ENCODE results near the gene TRMT112.

DNA sequence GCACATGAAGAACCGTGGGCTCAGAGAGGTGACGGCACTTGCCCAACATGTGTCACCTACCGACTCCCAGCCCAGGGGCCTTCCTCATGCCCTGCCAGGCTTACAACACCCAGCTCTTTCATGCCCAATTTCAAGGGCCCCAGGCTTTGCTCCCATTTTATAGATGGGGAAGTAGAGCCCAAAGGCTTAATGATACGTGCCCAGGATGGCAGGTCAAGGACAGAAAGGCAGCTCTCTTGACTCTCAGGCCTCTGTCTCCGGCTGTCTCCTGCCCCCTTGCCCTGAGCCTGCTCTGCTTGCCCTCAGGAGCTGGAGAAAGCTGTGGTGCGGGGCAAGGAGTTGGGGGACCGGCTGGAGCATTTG, 31.6 kb upstream of the TRMT112 start:
- TF ChIP-seq, protein P1, sequence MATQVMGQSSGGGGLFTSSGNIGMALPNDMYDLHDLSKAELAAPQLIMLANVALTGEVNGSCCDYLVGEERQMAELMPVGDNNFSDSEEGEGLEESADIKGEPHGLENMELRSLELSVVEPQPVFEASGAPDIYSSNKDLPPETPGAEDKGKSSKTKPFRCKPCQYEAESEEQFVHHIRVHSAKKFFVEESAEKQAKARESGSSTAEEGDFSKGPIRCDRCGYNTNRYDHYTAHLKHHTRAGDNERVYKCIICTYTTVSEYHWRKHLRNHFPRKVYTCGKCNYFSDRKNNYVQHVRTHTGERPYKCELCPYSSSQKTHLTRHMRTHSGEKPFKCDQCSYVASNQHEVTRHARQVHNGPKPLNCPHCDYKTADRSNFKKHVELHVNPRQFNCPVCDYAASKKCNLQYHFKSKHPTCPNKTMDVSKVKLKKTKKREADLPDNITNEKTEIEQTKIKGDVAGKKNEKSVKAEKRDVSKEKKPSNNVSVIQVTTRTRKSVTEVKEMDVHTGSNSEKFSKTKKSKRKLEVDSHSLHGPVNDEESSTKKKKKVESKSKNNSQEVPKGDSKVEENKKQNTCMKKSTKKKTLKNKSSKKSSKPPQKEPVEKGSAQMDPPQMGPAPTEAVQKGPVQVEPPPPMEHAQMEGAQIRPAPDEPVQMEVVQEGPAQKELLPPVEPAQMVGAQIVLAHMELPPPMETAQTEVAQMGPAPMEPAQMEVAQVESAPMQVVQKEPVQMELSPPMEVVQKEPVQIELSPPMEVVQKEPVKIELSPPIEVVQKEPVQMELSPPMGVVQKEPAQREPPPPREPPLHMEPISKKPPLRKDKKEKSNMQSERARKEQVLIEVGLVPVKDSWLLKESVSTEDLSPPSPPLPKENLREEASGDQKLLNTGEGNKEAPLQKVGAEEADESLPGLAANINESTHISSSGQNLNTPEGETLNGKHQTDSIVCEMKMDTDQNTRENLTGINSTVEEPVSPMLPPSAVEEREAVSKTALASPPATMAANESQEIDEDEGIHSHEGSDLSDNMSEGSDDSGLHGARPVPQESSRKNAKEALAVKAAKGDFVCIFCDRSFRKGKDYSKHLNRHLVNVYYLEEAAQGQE (IDR thresholded peaks at IDR 0.05; ENCODE audit: low read depth) = no peak
- TF ChIP-seq RAD21 (IDR thresholded peaks at IDR 0.05; ENCODE audit: low read depth) = no peak
- TF ChIP-seq, protein P2, sequence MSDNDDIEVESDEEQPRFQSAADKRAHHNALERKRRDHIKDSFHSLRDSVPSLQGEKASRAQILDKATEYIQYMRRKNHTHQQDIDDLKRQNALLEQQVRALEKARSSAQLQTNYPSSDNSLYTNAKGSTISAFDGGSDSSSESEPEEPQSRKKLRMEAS (IDR thresholded peaks at IDR 0.05) = no peak
- no peak for TF ChIP-seq EGR1 (IDR thresholded peaks at IDR 0.05)
- no peak for TF ChIP-seq YY1 (IDR thresholded peaks at IDR 0.05; ENCODE audit: low read depth)
- TF ChIP-seq, protein P3, sequence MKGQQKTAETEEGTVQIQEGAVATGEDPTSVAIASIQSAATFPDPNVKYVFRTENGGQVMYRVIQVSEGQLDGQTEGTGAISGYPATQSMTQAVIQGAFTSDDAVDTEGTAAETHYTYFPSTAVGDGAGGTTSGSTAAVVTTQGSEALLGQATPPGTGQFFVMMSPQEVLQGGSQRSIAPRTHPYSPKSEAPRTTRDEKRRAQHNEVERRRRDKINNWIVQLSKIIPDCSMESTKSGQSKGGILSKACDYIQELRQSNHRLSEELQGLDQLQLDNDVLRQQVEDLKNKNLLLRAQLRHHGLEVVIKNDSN (IDR thresholded peaks at IDR 0.05) = no peak
- TF ChIP-seq CREB1 (IDR thresholded peaks at IDR 0.05; ENCODE audit: low read depth) = no peak
- no peak for TF ChIP-seq EP300 (IDR thresholded peaks at IDR 0.05; ENCODE audit: borderline replicate concordance)
- TF ChIP-seq FOXM1 (IDR thresholded peaks at IDR 0.05; ENCODE audit: borderline replicate concordance, low read depth) = no peak
- TF ChIP-seq TEAD4 (IDR thresholded peaks at IDR 0.05) = no peak
- TF ChIP-seq CEBPB (IDR thresholded peaks at IDR 0.05) = no peak
- no peak for TF ChIP-seq ZBTB7A (IDR thresholded peaks at IDR 0.05; ENCODE audit: low read depth)

Measured in Ishikawa (cell line).